GM12892 (cell line): ENCODE measurements around the gene PREP.

ENCODE experiments used
- POLR2A ChIP-seq: IDR thresholded peaks from 2 replicates; pipeline ENCODE4 v1.6.1; 2011; ENCODE audit warnings: low read depth, low read length, control low read depth
- POLR2AphosphoS5 ChIP-seq: IDR thresholded peaks from 2 replicates; pipeline ENCODE4 v1.6.1; 2011; ENCODE audit warnings: low read depth, low read length, control low read depth

- TF ChIP-seq POLR2AphosphoS5 (no peak), POLR2A (no peak)
Observed at GRCh38 chr6:105304825-105305224, 98.1 kb downstream of the PREP start.
